Astrocyte of the hippocampus (primary cell): ENCODE results near the gene WWTR1.

Experiments used
- DNase-seq: peaks from one replicate; pipeline ENCODE4 v3.0.0; 2011; ENCODE audit warnings: low read depth, low spot score

Gene WWTR1

GRCh38 chr3:149593418-149594160 is 64.2 kb downstream of the WWTR1 start:
- peak; percentile 43 for DNase-seq

- peak; percentile 76 for DNase-seq
Measured at GRCh38 chr3:149592758-149593240, 65.0 kb downstream of the WWTR1 start.

- DNase-seq: no peak
Measured at GRCh38 chr3:149590691-149591441, 67.0 kb downstream of the WWTR1 start.

- no peak for DNase-seq
Measured at GRCh38 chr3:149589332-149589731, 68.5 kb downstream of the WWTR1 start.

GRCh38 chr3:149588909-149589308 is 68.9 kb downstream of the WWTR1 start:
- DNase-seq: no peak

GRCh38 chr3:149587383-149587782 is 70.4 kb downstream of the WWTR1 start:
- no peak for DNase-seq

- DNase-seq: peak; percentile 73
Measured at GRCh38 chr3:149586871-149587270, 71.0 kb downstream of the WWTR1 start.

GRCh38 chr3:149585401-149585726 is 72.5 kb downstream of the WWTR1 start:
- DNase-seq: no peak

- DNase-seq: no peak
Measured at GRCh38 chr3:149583921-149584635, 73.7 kb downstream of the WWTR1 start.

GRCh38 chr3:149582395-149582794 is 75.4 kb downstream of the WWTR1 start:
- no peak for DNase-seq

- peak; percentile 79 for DNase-seq
Measured at GRCh38 chr3:149581681-149582370, 76.0 kb downstream of the WWTR1 start.

- DNase-seq: no peak
Measured at GRCh38 chr3:149581248-149581647, 76.6 kb downstream of the WWTR1 start.

- peak; percentile 45 for DNase-seq
Measured at GRCh38 chr3:149579838-149580542, 77.8 kb downstream of the WWTR1 start.

- DNase-seq: no peak
Measured at GRCh38 chr3:149579161-149579560, 78.7 kb downstream of the WWTR1 start.

GRCh38 chr3:149577801-149578200 is 80.0 kb downstream of the WWTR1 start:
- DNase-seq: no peak

- DNase-seq: peak; percentile 93
Measured at GRCh38 chr3:149575961-149576564, 81.8 kb downstream of the WWTR1 start.

GRCh38 chr3:149575213-149575960 is 82.4 kb downstream of the WWTR1 start:
- DNase-seq: peak; percentile 81

GRCh38 chr3:149572796-149573414 is 84.9 kb downstream of the WWTR1 start:
- peak; percentile 75 for DNase-seq

GRCh38 chr3:149571381-149571780 is 86.4 kb downstream of the WWTR1 start:
- DNase-seq: no peak

- no peak for DNase-seq
Measured at GRCh38 chr3:149570016-149570415, 87.8 kb downstream of the WWTR1 start.
